HG03103 (cell line): ENCODE measurements around the gene IL1B.
"Not testable (repeated sequence)": the region's sequence is repeated elsewhere in the genome, so short reads cannot be mapped to it uniquely, and the experiment has no call there.

Experiments
- ATAC-seq: cut with Tn5 transposase; IDR thresholded peaks from one replicate; pipeline ENCODE4 v1.9.1; 2021; ENCODE audit warnings: low read depth; ENCODE audit not compliant: unreplicated experiment

IL1B gene

DNA sequence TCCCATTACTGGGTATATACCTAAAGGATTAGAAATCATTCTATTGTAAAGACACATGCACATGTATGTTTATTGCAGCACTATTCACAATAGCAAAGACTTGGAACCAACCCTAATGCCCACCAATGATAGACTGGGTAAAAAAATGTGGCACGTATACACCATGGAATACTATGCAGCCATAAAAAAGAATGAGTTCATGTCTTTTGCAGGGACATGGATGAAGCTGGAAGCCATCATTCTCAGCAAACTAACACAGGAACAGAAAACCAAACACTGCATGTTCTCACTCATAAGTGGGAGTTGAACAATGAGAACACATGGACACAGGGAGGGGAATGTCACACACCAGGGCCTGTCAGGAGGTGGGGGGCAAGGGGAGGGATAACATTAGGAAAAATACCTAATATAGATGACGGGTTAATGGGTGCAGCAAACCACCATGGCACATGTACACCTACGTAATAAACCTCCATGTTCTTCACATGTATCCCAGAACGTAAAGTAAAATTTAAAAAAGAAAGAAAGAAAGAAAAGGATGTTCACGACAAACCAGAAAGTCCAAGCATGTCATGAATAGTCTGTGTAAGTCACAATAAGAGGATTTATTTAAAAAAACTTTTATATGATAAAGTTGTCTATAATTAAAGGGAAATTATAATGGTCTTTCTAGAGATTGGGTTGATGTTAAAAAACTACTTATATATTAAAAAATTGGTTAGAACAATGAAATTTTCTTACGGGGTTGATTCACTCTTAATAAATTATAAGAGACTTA, 23.0 kb upstream of the IL1B start:
- not testable (repeated sequence) for ATAC-seq

DNA sequence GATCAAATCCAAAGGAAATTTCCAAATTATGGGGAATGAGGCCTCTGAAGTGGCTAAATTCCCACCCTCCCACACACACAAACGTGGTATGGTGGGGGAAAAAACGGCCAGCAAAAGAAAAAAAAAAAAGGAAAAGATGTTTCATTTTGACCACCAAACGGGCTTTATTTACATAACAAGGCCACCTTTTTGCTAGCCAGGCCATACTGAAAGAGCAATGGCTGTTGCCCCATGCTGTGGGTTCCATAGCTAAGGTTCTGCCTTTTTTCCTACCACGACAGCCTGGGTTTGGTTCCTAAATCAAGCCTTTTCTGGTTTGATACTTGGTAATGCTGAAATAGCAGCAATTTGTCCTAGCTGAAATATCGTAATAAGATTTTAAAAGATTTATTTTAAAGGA, 14.0 kb upstream of the IL1B start:
- no peak for ATAC-seq

DNA sequence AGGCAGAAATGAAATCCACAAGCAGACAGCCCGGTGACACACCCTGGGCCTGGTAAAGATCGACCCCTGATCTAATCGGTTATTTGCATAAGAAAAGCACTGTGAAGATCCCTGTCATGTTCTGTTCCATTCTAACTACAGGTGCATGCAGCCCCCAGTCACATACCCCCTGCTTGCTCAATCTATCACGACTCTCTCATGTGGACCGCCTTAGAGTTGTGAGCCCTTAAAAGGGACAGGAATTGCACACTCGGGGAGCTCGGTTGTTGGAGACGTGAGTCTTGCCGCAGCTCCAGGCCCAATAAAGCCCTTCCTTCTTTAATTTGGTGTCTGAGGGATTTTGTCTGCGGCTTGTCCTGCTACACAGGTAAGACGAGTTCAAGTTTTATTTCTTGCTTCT, 13.4 kb upstream of the IL1B start:
- ATAC-seq, result no peak

DNA sequence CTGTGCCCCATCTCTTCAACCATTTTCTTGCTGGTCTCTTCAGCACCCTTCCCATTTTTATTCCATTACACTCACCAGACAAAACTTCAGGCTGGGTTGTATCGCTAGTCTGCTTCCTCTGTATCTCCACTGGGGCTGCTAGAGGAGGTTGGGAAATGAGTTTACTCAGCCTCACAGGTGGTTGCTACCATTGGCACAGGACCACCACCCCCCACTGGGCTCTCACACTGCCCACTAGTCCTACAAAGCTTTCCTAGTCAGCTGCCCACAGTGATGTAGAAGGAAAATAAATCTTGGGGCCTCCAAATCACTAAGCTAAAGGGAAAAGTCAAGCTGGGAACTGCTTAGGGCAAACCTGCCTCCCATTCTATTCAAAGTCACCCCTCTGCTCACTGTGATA, 12.3 kb upstream of the IL1B start:
- ATAC-seq, result no peak

DNA sequence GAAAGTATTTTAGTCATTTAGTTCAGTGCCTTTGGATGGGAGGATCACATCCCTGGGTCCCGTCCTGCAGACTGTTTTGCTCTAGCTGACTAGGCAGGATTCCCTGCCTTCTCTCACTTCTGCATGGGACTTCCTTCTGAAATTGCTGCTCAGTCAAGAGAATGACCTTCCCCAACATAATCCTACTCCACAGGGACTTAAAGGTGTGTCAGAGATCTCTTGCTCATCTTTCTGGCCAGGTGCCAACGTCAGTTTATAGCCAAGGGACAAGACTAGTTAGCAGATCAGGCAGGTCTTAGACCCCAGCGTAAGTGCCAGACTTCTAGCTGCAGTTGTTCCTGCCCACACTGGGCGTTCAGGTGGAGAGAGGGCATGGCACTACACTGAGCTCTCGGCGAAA, 9.5 kb upstream of the IL1B start:
- ATAC-seq, result no peak

DNA sequence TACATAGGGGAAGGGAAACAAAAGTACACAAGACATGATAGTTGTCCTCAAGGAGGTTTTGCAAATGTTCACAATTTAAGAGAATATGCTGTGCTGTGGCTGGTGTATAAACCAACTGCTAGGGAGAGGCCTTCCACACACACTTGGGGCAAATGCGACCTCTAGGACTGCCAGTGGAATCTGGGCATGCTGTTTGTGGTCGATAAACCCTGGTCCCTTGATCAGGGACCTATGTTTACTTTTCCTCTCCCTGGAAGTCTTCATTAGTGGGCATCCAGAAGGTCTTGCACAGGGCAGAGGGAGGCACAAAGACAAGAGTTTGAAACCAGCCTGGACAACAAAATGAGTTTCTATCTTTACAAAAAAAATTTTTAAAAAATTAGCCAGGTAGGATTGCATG, 7.3 kb upstream of the IL1B start:
- no peak for ATAC-seq

DNA sequence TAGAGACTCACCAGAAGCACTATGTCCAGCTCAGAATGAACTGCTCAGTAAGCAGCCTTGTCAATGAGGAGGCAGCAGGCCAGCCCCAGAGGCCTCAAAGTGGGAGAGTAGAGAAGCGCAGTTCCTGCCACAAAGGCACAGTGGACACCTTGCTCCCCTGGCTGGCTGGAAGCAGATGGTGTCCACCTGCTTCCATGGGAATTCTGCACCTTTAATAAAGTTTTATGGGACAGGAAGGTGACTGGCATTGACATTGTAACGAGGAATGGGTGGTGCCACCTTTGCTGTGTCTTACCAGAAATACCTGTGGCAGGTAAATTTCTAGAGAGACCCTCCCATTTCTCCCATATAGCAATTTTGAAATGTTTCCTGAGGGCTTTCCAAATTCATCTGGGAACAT, 6.7 kb upstream of the IL1B start:
- ATAC-seq, result no peak

DNA sequence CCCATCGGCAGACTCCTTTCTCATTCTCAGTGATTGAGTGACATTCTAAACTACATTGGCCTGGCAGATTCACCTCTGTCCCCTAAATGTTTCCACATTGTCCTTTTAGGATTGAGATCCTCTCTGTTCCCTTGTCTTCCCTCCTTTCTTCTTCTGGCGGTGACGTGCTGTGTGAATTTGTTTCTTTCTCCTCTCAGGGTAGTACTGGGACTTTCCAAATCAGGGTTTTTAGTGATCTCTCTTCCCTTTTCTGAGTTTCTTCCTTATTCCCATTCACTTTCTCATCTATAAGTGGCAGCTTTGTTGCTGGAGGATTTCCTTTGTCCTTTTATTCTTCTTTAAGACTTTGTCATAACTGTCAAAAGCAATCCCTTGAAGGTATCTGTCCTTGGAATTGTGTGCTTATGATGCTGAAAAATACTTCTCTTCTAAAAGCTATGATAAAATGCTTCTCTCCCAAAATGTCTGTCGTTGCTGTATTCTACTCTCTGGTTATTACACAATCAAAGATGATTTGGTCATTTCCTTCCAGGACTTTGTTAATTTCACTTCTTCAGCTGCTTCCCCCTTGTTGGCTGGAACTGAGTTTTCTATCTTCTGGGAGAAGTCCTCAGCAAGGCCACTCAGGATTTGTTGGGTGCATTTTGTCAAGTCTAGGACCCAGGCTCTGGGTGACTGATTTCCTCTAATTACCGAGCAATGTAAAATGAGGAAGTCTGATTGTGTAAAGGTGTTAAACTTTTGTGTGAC, 4.9 kb upstream of the IL1B start:
- no peak for ATAC-seq

DNA sequence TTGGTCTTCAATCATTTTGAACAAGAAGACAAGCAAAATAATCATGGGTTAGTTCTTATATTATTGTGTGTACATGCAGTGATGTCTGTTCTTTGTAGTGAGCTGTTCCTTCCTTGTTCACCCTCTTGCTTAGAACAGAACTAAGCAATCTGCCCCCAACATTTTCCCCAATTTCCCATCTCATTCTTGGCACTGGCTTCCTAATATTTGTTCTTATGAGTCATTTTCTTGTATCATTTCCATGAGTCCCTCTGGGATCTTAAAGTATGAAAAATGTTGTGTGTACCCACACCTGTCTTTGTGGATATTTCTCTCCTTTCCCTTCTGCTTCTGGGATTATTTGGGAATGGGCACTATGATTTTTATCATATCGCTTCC, 3.5 kb upstream of the IL1B start:
- ATAC-seq, result no peak

DNA sequence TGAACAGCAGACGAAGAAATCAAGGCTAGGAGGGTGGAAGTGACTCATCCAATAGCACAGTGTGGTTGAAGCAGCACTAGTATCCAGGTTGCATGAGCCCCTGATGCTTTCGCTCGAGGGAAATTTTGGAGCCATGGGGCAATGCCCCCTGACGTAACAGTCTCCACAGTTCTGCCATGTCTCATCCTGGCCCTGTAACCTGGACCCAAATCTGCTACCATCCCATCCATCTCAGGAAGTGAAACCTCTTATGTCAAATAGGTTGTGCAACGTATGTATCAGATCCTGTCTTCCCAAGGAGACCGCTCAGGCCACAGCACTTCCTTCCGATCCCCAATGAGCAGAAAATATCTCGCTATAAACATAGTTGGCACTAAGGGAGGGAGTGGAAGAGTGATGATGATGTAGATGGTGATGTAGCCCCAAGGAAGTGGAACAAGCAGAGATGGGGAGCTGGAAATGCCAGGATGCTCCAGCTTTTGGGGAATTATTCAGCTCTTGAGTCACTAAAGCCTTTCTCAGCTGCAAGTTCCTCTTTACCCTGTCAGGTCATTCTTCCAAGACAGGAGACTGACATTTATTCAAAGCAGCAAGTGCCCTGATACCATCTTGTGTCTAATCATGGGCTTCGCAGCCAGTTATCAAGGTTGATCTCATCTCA, 3.0 kb upstream of the IL1B start:
- no peak for ATAC-seq

DNA sequence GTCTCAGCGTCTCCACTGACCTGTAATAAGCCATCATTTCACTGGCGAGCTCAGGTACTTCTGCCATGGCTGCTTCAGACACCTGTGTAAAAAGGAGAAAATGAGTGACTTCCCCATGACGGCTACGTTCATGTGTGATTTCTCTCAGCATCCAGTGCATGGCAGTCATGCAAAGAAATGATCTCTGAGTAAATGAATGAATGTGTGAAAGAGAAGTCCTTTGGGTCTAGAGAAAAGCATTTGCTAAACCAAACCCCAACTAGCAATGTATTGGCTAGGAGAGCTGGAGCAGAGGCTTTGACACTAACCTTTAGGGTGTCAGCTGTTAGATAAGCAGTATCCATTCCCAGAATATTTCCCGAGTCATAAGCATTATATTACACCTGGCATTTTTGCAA, 417 bp downstream of the IL1B start:
- no peak for ATAC-seq

DNA sequence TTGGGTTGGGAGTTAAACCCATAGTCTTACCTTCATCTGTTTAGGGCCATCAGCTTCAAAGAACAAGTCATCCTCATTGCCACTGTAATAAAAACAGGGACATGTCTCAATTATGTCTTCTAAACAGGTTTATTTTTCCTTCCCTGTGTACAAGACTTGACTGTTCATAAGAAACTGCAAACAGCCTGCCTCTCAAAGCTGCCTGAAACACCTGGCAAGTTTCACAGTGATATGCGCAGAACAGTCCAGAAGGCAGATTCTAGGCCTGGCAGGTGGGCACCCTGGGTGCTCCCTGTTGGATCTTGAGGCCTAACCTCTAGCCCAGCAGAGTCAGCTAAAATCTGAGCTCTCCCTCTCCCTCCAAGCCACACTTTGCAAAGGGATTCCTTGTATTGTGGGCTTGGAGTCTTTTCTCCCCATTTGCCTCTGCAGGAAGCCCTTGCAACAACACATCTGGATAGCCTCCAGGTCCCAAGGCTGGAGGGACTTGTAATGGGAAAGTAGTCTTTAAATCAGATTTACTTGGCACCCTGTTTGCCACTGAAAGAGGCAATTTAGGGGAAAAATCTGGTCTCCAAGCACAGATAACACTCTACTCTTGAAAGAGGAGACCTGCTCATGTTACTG, 930 bp downstream of the IL1B start:
- no peak for ATAC-seq

DNA sequence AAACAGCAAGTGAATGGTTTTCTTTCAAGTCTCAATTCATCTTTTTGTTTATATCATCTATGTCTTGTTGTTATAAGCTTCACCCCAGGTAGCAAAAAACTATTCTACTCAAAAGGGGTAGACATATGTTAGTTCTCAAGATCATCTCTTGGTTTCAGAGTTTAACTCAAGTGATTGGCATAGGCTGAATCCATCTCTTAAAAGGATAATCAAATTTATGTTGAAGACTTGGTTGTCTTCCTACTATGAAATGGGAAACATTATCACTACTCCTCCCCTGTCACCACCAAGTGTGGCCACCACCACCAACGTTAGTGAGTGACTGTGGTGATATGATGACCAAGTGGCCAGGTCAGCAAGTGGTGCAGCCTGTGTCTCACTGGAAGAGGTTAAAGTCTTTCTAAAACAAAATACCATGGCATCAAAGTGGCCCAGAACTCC, 1.5 kb downstream of the IL1B start:
- no peak for ATAC-seq

DNA sequence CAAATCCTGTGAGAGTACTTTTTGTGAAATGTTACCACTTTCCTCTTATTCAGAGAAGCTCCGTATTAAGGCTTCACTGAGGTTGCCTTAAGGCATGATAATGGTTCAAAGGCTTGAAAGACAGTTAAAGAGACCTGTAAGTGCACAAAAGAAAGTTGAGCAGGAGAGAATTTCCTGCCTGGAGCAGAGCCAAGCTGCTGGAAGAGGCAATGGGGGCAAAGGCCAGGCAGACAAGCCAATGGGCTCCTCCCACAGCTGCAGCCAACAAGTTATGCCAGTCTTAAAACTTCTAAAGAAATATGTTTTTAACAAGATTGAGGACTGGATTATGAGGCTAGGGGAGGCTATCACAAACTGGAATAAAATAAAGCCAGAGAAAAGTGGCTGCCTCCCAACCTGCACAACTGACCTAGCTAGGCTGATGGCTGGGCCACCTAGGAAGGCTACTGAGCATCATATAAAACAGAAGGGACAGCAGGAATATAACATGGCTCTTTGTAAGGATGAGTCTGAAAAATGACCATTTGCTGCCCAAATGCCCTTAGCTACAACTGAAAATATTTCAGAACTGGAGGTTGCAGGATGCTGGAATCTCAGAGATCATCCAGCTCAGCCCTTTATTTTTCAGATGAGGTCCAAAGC, 2.1 kb downstream of the IL1B start:
- ATAC-seq, result no peak

DNA sequence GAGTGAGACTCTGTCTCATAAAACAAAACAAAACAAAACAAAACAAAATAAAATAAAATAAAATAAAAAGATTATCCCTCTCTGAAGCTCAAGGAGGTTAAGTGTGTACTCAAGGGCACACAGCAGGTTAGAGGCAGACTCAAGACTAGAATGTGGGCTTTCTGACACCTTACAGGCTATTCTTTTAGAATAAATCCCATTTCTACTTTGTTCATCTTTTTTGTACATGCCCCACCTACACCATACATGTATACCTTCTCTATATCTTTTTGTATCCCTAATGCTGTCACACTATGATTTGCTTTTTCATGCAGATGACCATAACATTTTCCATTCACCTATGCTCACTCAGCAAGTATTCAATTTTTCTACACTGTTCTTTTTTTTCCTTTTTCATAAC, 2.6 kb downstream of the IL1B start:
- ATAC-seq, result no peak

DNA sequence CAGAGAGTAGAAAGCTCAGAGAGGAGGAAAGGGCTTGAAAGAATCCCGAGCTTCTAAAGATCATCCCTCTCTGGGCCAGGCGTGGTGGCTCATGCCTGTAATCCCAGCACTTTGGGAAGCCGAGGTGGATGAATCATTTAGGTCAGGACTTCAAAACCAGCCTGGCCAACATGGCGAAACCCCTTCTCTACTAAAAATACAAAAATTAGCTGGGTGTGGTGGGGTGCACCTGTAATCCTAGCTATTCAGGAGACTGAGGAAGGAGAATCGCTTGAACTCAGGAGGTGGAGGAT, 3.0 kb downstream of the IL1B start:
- not testable (repeated sequence) for ATAC-seq

DNA sequence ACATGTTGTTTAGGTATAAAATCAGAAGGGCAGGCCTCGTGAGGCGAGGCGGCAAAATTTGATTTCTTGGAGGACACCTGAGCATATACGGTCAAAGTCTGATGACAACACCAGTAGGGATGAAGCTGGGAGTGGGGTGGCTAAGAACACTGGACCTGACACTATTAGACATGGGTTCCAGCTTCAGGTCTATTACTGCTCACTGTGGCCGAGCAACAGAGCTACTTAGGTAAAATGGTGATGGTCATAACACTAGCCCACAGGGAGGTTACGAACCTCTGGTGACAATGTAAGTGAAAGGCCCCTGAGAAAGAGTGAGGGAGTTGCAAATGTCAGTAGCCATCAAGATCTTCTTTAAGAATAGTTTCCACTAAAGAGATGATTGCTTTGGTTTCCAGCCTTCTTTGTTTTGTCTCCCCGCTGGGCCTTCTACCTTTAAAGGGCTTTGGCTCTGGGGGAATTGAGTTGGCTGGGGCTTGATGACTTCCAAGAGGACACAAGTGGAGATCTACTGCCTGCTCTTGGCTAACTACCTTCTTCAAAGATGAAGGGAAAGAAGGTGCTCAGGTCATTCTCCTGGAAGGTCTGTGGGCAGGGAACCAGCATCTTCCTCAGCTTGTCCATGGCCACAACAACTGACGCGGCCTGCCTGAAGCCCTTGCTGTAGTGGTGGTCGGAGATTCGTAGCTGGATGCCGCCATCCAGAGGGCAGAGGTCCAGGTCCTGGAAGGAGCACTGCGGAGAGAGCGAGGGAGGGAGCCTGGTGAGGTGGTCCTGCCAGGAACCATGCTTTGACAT, 3.5 kb downstream of the IL1B start:
- no peak for ATAC-seq

DNA sequence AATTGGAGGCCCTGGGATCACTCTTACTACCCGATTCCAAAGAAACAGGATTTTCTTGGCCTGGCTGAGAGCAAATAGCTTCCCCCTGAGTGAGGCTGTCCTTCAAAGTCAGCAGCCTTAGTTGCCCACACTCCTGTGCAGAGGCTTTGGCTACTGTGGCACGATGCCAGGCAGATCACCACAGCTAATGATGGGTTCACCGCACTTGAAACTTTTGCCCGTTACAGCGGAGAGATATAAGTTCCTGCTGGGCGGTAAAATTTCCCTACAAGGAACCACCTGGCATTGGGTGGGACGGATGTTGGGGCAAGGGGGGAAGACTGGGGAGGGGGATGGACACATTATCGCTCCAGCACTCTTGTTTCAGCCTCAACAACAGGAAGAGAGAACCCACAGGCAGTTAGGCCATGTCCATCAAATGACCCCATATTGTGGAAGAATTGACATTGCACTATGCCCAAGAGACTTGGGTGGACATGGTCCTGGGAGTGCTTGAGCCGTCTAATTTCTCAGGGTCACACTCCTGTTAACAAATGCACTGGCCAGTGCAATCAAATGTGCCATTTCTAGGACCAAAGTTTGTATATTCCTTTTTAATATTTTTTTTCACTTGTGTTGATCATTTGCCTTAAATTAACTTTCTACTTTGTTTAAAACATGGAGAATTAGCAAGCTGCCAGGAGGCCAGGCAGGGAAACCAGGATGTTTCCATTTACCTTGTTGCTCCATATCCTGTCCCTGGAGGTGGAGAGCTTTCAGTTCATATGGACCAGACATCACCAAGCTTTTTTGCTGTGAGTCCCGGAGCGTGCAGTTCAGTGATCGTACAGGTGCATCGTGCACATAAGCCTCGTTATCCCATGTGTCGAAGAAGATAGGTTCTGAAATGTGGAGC, 4.4 kb downstream of the IL1B start:
- no peak for ATAC-seq

DNA sequence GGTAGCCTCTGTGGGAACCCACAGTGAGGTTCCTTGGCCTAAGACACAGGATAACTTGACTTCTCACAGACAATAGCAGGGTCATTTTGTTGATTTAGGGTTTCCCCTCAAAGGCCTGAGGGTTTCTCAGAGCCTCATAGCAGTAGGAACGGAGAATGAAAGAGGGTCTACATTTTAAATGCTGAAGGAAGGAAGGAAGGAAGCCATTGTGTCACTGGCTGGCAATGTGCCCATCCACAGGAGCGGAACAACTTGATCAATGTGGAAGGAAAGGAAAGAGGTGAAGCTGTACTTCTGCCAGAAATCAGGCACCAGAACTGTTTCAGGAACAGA, 5.1 kb downstream of the IL1B start:
- no peak for ATAC-seq
